Left lung (tissue), 10 donors: ENCODE results near the gene COL26A1. TPM values are rescaled to one million over a fixed set of nuclear protein-coding genes. Genes with fewer than 3 reads are reported as not detected.

Source experiments
- ATAC-seq: fragments of 200-7000 bp; cut with Tn5 transposase; one replicate; pipeline ENCODE4 v1.9.1; 2020; ENCODE audit warnings: moderate library complexity
- DNase-seq, 4 donors: peaks; one replicate each; pipeline ENCODE4 v3.0.0-alpha.2; 2013 to 2020
- H3K27ac ChIP-seq, 2 donors: fragments of 200-600 bp; sonication (generic) in 1 of 2; one replicate each; pipeline versions ENCODE4 v1.5.0 to v1.8.0; 2020 to 2021
- H3K27me3 ChIP-seq, 2 donors: fragments of 200-600 bp; sonication (generic) in 1 of 2; one replicate each; pipeline versions ENCODE4 v1.5.0 to v1.8.0; 2020 to 2021
- H3K36me3 ChIP-seq, 2 donors: fragments of 200-600 bp; sonication (generic) in 1 of 2; one replicate each; pipeline versions ENCODE4 v1.5.0 to v1.8.0; 2020 to 2021
- H3K4me1 ChIP-seq, 2 donors: fragments of 200-600 bp; one replicate each; pipeline ENCODE4 v1.8.0; 2021
- H3K4me3 ChIP-seq, 2 donors: fragments of 200-600 bp; sonication (generic) in 1 of 2; one replicate each; pipeline versions ENCODE4 v1.5.0 to v1.8.0; 2020 to 2021; ENCODE audit warnings: mild to moderate bottlenecking in 1 of 2
- H3K9me3 ChIP-seq, 2 donors: fragments of 200-600 bp; sonication (generic) in 1 of 2; one replicate each; pipeline versions ENCODE4 v1.5.0 to v1.8.0; 2020 to 2021
- CTCF ChIP-seq, 2 donors: fragments of 200-600 bp; sonication (generic) in 1 of 2; IDR thresholded peaks; one replicate each; pipeline versions ENCODE4 v1.5.0 to v1.8.0; 2021; ENCODE audit warnings: antibody characterized with exemption in 2 of 2
- intact Hi-C, 2 donors: fragments of 100-400 bp; cut with DNase I; formaldehyde crosslinking; loops; one replicate each; pipeline versions ENCODE4 v1.11.2 to v1.14.2; 2022
- polyA plus RNA-seq, 6 donors: library from polyadenylated mRNA; unstranded; fragments of 120-200 nt; gene quantifications; one replicate each; pipeline ENCODE4 v1.2.1, GENCODE V29; 2013; ENCODE audit not compliant: insufficient read length in 6 of 6
- total RNA-seq, 2 donors: library from RNA; stranded (reverse); fragmentation: NEBNext Ultra II Directional; extraction: Animal tissue kit (Norgen Biotek cat#: 25700); gene quantifications; one replicate each; pipeline ENCODE4 v1.2.1, GENCODE V29; 2021
- donor health status: DM: no; HTN: yes; CAD: no.
- donor health status: DM: no; HTN: no; CAD: no.

COL26A1 gene
- total and polyA plus RNA-seq, 8 donors, result 0.76 to 7.7 (median 7.1) TPM; not detected in 1

GRCh38 chr7:101420436-101420835, 57.8 kb downstream of the COL26A1 start:
- TF ChIP-seq CTCF (IDR thresholded peaks at IDR 0.05), result no peak
- Histone ChIP-seq H3K9me3 (no peaks in the 10 kb centered on the region), H3K27ac (no peak overlapping the region), H3K4me3 (no peak overlapping the region), H3K27me3 (peaks cover 0 to 19% of the 10 kb centered on the region in 2 donors), H3K36me3 (no peaks in the 10 kb centered on the region), H3K4me1 (no peaks in the 10 kb centered on the region)
- no peak for ATAC-seq
- intact Hi-C loops, result no loop called here
- peak in 1 of 4 donors; percentile 58 for DNase-seq

GRCh38 chr7:101422356-101423195, 59.9 kb downstream of the COL26A1 start:
- DNase-seq (peak in 1 of 4 donors; percentile 28), ATAC-seq (no peak)
- intact Hi-C loops, result no loop called here
- H3K36me3 ChIP-seq, result no peaks in the 10 kb centered on the region
- no peak overlapping the region for H3K4me3 ChIP-seq
- H3K4me1 ChIP-seq, result no peaks in the 10 kb centered on the region
- H3K27me3 ChIP-seq, result peaks cover 0 to 19% of the 10 kb centered on the region in 2 donors
- TF ChIP-seq CTCF (IDR thresholded peaks at IDR 0.05), result no peak
- H3K27ac ChIP-seq, result no peak overlapping the region
- no peaks in the 10 kb centered on the region for H3K9me3 ChIP-seq

- H3K27me3 ChIP-seq, result peaks cover 0 to 13% of the 10 kb centered on the region in 2 donors
- H3K4me3 ChIP-seq, result no peak overlapping the region
- intact Hi-C loops, result no loop called here
- DNase-seq, result peak in 1 of 4 donors; percentile 23
- H3K27ac ChIP-seq, result no peak overlapping the region
- no peak for TF ChIP-seq CTCF (IDR thresholded peaks at IDR 0.05)
- no peak for ATAC-seq
- no peaks in the 10 kb centered on the region for H3K9me3 ChIP-seq
- no peaks in the 10 kb centered on the region for H3K4me1 ChIP-seq
- no peaks in the 10 kb centered on the region for H3K36me3 ChIP-seq
These were observed 63.8 kb downstream of the COL26A1 start for GRCh38 chr7:101426303-101427011.

- no peaks in the 10 kb centered on the region for H3K4me1 ChIP-seq
- H3K27me3 ChIP-seq, result peaks cover 0 to 15% of the 10 kb centered on the region in 2 donors
- H3K36me3 ChIP-seq, result no peaks in the 10 kb centered on the region
- no peak for TF ChIP-seq CTCF (IDR thresholded peaks at IDR 0.05)
- intact Hi-C loops, result no loop called here
- no peak overlapping the region for H3K4me3 ChIP-seq
- H3K9me3 ChIP-seq, result no peaks in the 10 kb centered on the region
- H3K27ac ChIP-seq, result no peak overlapping the region
- ATAC-seq (no peak), DNase-seq (peak in 1 of 4 donors; percentile 4)
These were observed 65.6 kb downstream of the COL26A1 start for GRCh38 chr7:101428093-101428866.
